Activated CD8-positive, alpha-beta T cell treated with anti-CD3 and anti-CD28 coated beads, Interleukin-2, amount 10 ng/mL, durations not matched to agents 7 days and 5 days (primary cell): ENCODE data around the gene FHOD3. TPM values are rescaled to one million over a fixed set of nuclear protein-coding genes. Genes with fewer than 3 reads are reported as not detected.

Source experiments
- ATAC-seq: fragments of 150-1000 bp; cut with Tn5 transposase; one replicate; pipeline ENCODE4 v1.10.0; 2021; ENCODE audit warnings: moderate library complexity
- CTCF ChIA-PET: fragments of 350-600 bp; sonication (Branson Sonifier 250); formaldehyde crosslinking; loops from one replicate; lab custom pipeline; 2021; ENCODE audit warnings: antibody characterized with exemption; lab: Charles Lee
- POLR2A ChIA-PET: fragments of 350-600 bp; sonication (Branson Sonifier 250); formaldehyde crosslinking; loops from one replicate; lab custom pipeline; 2021; ENCODE audit warnings: antibody characterized with exemption; lab: Charles Lee
- DNase-seq: peaks from one replicate; pipeline ENCODE4 v3.0.0-alpha.2; 2020
- H3K27ac Mint-ChIP-seq: one replicate; pipeline ENCODE4 v1.8.0; 2021; ENCODE audit warnings: mild to moderate bottlenecking, mixed read lengths
- H3K27me3 Mint-ChIP-seq: one replicate; pipeline ENCODE4 v1.8.0; 2021; ENCODE audit warnings: low read depth, mixed read lengths
- H3K36me3 Mint-ChIP-seq: one replicate; pipeline ENCODE4 v1.8.0; 2021; ENCODE audit warnings: low read depth, mixed read lengths
- H3K4me1 Mint-ChIP-seq: one replicate; pipeline ENCODE4 v1.8.0; 2021; ENCODE audit warnings: low read depth, mixed read lengths
- H3K4me3 Mint-ChIP-seq: one replicate; pipeline ENCODE4 v1.8.0; 2021; ENCODE audit warnings: mild to moderate bottlenecking, mixed read lengths
- H3K9me3 Mint-ChIP-seq: one replicate; pipeline ENCODE4 v1.8.0; 2022; ENCODE audit warnings: mixed read lengths; ENCODE audit not compliant: insufficient read depth
- total RNA-seq, 2 experiments: library from RNA; stranded (reverse); gene quantifications; one replicate each; pipeline ENCODE4 v1.2.3, GENCODE V29; 2021

FHOD3 gene
- total RNA-seq, 2 experiments from 2014 or later, result not detected

GRCh38 chr18:36360256-36360909 lies 62.9 kb downstream of the FHOD3 start:
- H3K9me3 Mint-ChIP-seq, result no peaks in the 10 kb centered on the region
- H3K4me1 Mint-ChIP-seq, result no peaks in the 10 kb centered on the region
- ChIA-PET POLR2A (no interaction called here), CTCF (no interaction called here)
- ATAC-seq, result no peak
- no peaks in the 10 kb centered on the region for H3K36me3 Mint-ChIP-seq
- H3K27me3 Mint-ChIP-seq, result peaks cover 3% of the 10 kb centered on the region
- no peak for DNase-seq
- H3K27ac Mint-ChIP-seq, result no peak overlapping the region
- H3K4me3 Mint-ChIP-seq, result no peak overlapping the region

- POLR2A ChIA-PET, result no interaction called here
- Mint-ChIP-seq H3K4me1 (no peaks in the 10 kb centered on the region), H3K27me3 (peaks cover 5% of the 10 kb centered on the region), H3K4me3 (no peak overlapping the region), H3K9me3 (no peaks in the 10 kb centered on the region), H3K36me3 (no peaks in the 10 kb centered on the region), H3K27ac (no peak overlapping the region)
- ATAC-seq (no peak), DNase-seq (no peak)
- CTCF ChIA-PET, result no interaction called here
Observed at GRCh38 chr18:36364911-36365624, 67.6 kb downstream of the FHOD3 start.

- ChIA-PET POLR2A (no interaction called here), CTCF (no interaction called here)
- no peaks in the 10 kb centered on the region for H3K9me3 Mint-ChIP-seq
- H3K36me3 Mint-ChIP-seq, result no peaks in the 10 kb centered on the region
- DNase-seq, result no peak
- H3K4me1 Mint-ChIP-seq, result no peaks in the 10 kb centered on the region
- no peak overlapping the region for H3K27ac Mint-ChIP-seq
- H3K27me3 Mint-ChIP-seq, result peaks cover 5% of the 10 kb centered on the region
- no peak for ATAC-seq
- H3K4me3 Mint-ChIP-seq, result no peak overlapping the region
Observed at GRCh38 chr18:36365836-36366775, 68.6 kb downstream of the FHOD3 start.

- CTCF ChIA-PET, result no interaction called here
- no peaks in the 10 kb centered on the region for H3K4me1 Mint-ChIP-seq
- no peak for ATAC-seq
Observed at GRCh38 chr18:36366994-36367839, 69.7 kb downstream of the FHOD3 start.

GRCh38 chr18:36368889-36369288 lies 71.4 kb downstream of the FHOD3 start:
- ChIA-PET CTCF (no interaction called here), POLR2A (no interaction called here)
- Mint-ChIP-seq H3K9me3 (no peaks in the 10 kb centered on the region), H3K4me3 (no peak overlapping the region), H3K4me1 (no peaks in the 10 kb centered on the region), H3K27me3 (peaks cover 28% of the 10 kb centered on the region), H3K27ac (no peak overlapping the region), H3K36me3 (no peaks in the 10 kb centered on the region)
- ATAC-seq (no peak), DNase-seq (no peak)

More at GRCh38 chr18:36366994-36367839, 69.7 kb downstream of the FHOD3 start:
- Mint-ChIP-seq H3K27me3 (peaks cover 16% of the 10 kb centered on the region), H3K9me3 (no peaks in the 10 kb centered on the region), H3K36me3 (no peaks in the 10 kb centered on the region), H3K4me3 (no peak overlapping the region), H3K27ac (no peak overlapping the region)
- DNase-seq, result no peak
- POLR2A ChIA-PET, result no interaction called here

- ChIA-PET POLR2A (no interaction called here), CTCF (no interaction called here)
- Mint-ChIP-seq H3K36me3 (no peaks in the 10 kb centered on the region), H3K4me1 (no peaks in the 10 kb centered on the region), H3K27me3 (peaks cover 26% of the 10 kb centered on the region), H3K9me3 (no peaks in the 10 kb centered on the region), H3K27ac (no peak overlapping the region), H3K4me3 (no peak overlapping the region)
- DNase-seq, result no peak
- no peak for ATAC-seq
Observed at GRCh38 chr18:36372903-36373311, 75.4 kb downstream of the FHOD3 start.

GRCh38 chr18:36374262-36374661 lies 76.7 kb downstream of the FHOD3 start:
- Mint-ChIP-seq H3K36me3 (no peaks in the 10 kb centered on the region), H3K4me3 (no peak overlapping the region)
- POLR2A ChIA-PET, result no interaction called here

GRCh38 chr18:36375118-36375517 lies 77.6 kb downstream of the FHOD3 start:
- Mint-ChIP-seq H3K27me3 (peaks cover 26% of the 10 kb centered on the region), H3K4me3 (no peak overlapping the region), H3K36me3 (no peaks in the 10 kb centered on the region), H3K27ac (no peak overlapping the region), H3K9me3 (no peaks in the 10 kb centered on the region), H3K4me1 (no peaks in the 10 kb centered on the region)
- no peak for DNase-seq
- POLR2A ChIA-PET, result no interaction called here
- no peak for ATAC-seq
- CTCF ChIA-PET, result no interaction called here

More at GRCh38 chr18:36374262-36374661, 76.7 kb downstream of the FHOD3 start:
- ATAC-seq, result no peak
- Mint-ChIP-seq H3K27ac (no peak overlapping the region), H3K27me3 (peaks cover 26% of the 10 kb centered on the region), H3K9me3 (no peaks in the 10 kb centered on the region), H3K4me1 (no peaks in the 10 kb centered on the region)
- CTCF ChIA-PET, result interaction anchor here (0.6 kb wide), 1 partner anchor 68 kb away, joined by 3 read pairs; no protein-coding TSS in a partner anchor
- DNase-seq, result no peak

- H3K4me1 Mint-ChIP-seq, result no peaks in the 10 kb centered on the region
- CTCF ChIA-PET, result no interaction called here
- peaks cover 26% of the 10 kb centered on the region for H3K27me3 Mint-ChIP-seq
Observed at GRCh38 chr18:36376361-36376760, 78.8 kb downstream of the FHOD3 start.

GRCh38 chr18:36377626-36378025 lies 80.1 kb downstream of the FHOD3 start:
- H3K4me3 Mint-ChIP-seq, result no peak overlapping the region
- no peaks in the 10 kb centered on the region for H3K4me1 Mint-ChIP-seq
- H3K27ac Mint-ChIP-seq, result no peak overlapping the region
- ChIA-PET CTCF (no interaction called here), POLR2A (no interaction called here)
- no peaks in the 10 kb centered on the region for H3K9me3 Mint-ChIP-seq
- H3K27me3 Mint-ChIP-seq, result peaks cover 16% of the 10 kb centered on the region
- DNase-seq (no peak), ATAC-seq (no peak)
- no peaks in the 10 kb centered on the region for H3K36me3 Mint-ChIP-seq

More at GRCh38 chr18:36376361-36376760, 78.8 kb downstream of the FHOD3 start:
- H3K9me3 Mint-ChIP-seq, result no peaks in the 10 kb centered on the region
- no peak overlapping the region for H3K27ac Mint-ChIP-seq
- DNase-seq (no peak), ATAC-seq (no peak)
- no peaks in the 10 kb centered on the region for H3K36me3 Mint-ChIP-seq
- POLR2A ChIA-PET, result no interaction called here
- H3K4me3 Mint-ChIP-seq, result no peak overlapping the region

GRCh38 chr18:36378205-36378604 lies 80.7 kb downstream of the FHOD3 start:
- Mint-ChIP-seq H3K27ac (no peak overlapping the region), H3K27me3 (peaks cover 11% of the 10 kb centered on the region), H3K36me3 (no peaks in the 10 kb centered on the region), H3K9me3 (no peaks in the 10 kb centered on the region), H3K4me1 (no peaks in the 10 kb centered on the region), H3K4me3 (no peak overlapping the region)
- ATAC-seq (no peak), DNase-seq (no peak)
- POLR2A ChIA-PET, result no interaction called here
- CTCF ChIA-PET, result no interaction called here
